Stimulated activated CD8-positive, alpha-beta memory T cell treated with anti-CD3 and anti-CD28 coated beads, Interleukin-7, amount 100 ng/mL, for 48 hours (primary cell): ENCODE measurements around the gene SRGAP3.

Experiments
- DNase-seq, 2 donors: peaks; one replicate each; pipeline ENCODE4 v3.0.0-alpha.2; 2020; ENCODE audit warnings: low read depth in 1 of 2; ENCODE audit errors: extremely low read depth in 1 of 2

SRGAP3 gene

DNA sequence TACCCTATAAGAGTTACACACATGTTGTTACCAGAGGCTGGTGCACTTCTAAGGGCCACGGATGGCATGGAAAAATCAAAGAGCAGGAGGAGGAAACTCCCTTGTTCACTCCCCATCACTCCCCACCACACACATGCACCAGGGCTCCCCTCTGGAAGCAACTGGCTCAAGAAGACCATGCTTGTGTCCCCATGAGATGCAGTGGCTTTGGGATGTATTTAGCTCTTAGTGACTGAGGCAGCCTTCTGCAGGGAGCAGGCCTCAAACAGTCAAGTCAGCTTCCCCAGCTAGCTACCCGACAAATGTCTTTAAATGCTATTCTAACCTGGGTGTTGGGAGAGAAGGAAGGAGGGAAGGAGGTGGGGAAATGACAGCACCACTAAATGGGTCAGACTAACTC lies 253.2 kb downstream of the SRGAP3 start:
- DNase-seq: no peak

DNA sequence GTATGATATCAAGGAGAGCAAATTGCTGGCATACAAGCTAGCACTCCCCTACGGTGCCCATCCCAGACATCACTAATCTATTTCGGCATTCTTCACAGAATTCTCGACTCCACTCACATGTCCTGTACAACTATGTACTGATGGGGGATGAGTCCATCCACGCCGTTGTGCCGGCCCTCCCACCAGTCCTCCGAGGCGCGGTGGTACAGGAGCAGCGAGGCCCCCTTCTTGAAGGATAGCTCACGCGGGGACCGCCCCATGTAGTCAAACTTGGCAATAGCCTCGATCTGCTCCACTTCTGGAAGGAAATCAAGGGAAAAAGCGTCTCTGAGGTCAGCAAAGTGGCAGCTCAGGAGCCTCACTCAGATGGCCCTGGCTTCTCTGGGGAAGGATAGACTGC lies 255.2 kb downstream of the SRGAP3 start:
- DNase-seq: no peak

DNA sequence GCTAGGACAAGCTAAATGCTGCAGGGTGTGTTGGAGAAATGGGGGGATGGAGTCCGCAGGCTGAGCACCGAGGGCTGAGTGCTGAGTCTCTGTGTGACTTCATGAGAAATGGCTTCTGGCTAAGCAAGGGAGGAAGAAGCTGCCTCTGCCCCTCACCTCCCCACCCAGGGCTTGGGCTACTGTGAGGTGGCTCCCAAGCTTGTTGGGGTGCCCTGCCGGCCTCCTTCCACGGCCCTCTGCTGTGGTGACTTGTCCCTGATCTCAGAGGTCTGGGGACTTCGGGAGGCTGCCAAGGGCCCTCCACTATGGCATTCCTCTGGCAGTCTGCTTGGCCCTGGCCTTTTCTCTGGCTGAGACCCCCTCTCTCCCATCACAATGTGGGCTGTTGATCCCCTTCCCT lies 256.1 kb downstream of the SRGAP3 start:
- no peak for DNase-seq

DNA sequence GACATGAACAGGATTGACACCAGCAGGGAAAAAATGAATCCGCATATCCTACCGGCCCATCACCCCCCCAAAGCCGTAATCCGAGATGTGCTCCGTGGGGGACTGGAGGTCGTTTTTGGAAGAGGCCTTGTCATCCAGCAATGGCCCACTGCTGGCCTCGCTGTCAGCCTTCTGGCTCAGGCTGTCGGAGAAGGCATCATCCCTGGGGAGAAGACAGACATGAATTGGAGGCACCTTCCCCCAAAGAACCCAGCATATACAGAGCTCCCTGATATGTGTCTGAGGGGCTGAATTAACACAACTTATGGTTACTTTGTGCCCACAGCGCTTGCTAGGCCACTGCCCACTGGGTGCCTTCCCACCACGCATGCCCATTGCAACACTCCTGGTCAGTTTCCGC lies 256.6 kb downstream of the SRGAP3 start:
- no peak for DNase-seq

GRCh38 chr3:8992199-8992598 lies 257.2 kb downstream of the SRGAP3 start:
- DNase-seq: no peak

GRCh38 chr3:8990266-8991215 lies 258.9 kb downstream of the SRGAP3 start:
- DNase-seq: no peak

GRCh38 chr3:8988791-8989558 lies 260.5 kb downstream of the SRGAP3 start:
- no peak for DNase-seq

DNA sequence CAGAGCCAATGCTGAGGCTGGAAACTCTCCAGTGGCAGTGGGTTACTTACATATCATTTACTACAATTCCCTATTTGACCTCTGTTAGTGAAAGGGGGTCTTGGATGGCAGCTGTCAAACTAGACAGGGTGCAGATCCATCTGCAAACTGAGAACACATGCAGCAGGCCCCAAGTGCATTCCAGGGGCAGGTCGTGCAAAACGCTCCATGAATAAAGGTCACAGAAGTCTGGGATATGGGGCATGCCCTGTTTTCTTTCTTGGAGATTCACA lies 261.1 kb downstream of the SRGAP3 start:
- no peak for DNase-seq

- peak; percentile 18 for DNase-seq
Observed at GRCh38 chr3:8987645-8988383, 261.6 kb downstream of the SRGAP3 start.

GRCh38 chr3:8987226-8987625 lies 262.2 kb downstream of the SRGAP3 start:
- no peak for DNase-seq

- no peak for DNase-seq
Observed at GRCh38 chr3:8986741-8987140, 262.7 kb downstream of the SRGAP3 start.

- DNase-seq: no peak
Observed at GRCh38 chr3:8985876-8986275, 263.6 kb downstream of the SRGAP3 start.

- DNase-seq: no peak
Observed at GRCh38 chr3:8985411-8985831, 264.0 kb downstream of the SRGAP3 start.

GRCh38 chr3:8984526-8984925 lies 264.9 kb downstream of the SRGAP3 start:
- DNase-seq: no peak

- DNase-seq: no peak
Observed at GRCh38 chr3:8984081-8984480, 265.4 kb downstream of the SRGAP3 start.

DNA sequence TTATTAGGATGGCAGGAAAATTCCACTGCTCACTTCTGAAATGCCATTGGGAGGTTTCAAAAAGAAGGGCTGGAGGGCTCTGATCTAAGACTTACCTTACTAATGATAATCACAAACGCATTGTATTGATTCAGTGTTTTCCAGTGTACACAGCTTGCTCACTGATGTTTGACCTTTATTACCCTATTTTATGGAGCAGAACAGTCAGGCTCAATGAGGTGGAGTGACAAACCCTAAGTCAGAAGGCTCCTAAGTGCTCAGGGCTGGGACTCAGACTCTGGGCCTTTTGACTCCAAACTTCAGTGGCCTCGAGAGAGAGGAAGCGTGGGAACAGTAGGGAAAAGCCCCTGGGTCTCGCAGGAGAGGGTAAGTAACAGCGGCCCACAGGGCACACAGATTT lies 265.9 kb downstream of the SRGAP3 start:
- no peak for DNase-seq

DNA sequence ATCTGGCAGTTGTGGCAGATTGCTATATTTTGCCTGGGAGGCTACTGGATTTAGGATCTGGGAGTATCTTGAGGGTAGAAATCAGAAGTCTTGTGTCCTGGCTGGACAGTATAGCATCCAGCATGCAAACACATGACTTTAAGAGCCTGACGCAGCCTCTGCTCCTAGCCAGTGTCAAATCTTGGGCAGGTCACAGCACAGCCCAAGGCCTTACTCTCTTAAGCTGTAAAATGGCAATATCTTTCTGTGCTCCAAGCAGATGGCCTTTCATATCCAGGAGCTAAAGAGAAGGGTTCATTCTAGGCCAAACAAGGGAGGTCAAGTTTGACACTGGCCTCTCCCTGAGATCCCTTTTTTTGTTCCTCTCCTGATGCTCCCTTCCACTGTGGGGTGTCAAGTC lies 266.4 kb downstream of the SRGAP3 start:
- DNase-seq: no peak

GRCh38 chr3:8982509-8982908 lies 266.9 kb downstream of the SRGAP3 start:
- no peak for DNase-seq

GRCh38 chr3:8981700-8982099 lies 267.7 kb downstream of the SRGAP3 start:
- DNase-seq: no peak

DNA sequence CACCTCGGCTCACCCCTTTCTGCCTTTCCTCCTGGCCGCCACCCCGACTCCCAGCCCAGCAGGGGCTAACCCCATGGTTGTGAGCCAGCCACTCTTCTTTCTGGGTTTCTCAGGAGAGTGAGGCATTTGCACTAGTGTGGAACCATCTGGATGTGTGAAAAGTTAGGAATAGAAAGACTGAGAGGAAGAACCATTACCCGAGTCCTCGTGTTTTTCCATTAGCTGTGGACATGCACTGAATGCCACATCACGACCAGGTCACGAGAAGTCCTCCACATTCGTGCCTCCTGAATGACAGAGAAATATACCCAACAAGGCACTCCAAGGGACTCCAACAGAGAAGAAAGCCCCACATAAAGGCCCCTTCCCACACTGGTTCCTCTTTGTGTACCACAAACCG lies 268.1 kb downstream of the SRGAP3 start:
- no peak for DNase-seq

GRCh38 chr3:8980756-8981257 lies 268.6 kb downstream of the SRGAP3 start:
- DNase-seq: no peak
